GM19324 (cell line): ENCODE measurements around the gene SBF1.
"Not testable (repeated sequence)": the region's sequence is repeated elsewhere in the genome, so short reads cannot be mapped to it uniquely, and the experiment has no call there.

Source experiments
- ATAC-seq: cut with Tn5 transposase; IDR thresholded peaks from one replicate; pipeline ENCODE4 v1.9.1; 2021; ENCODE audit warnings: mild to moderate bottlenecking, moderate library complexity; ENCODE audit not compliant: unreplicated experiment, low FRiP score

Gene SBF1

GRCh38 chr22:50474710-50475651 lies at the start of gene SBF1:
TSS of gene SBF1 (minus strand) at chr22:50475035. CDS start at chr22:50474840, 195 bp downstream.
- ATAC-seq: peak; percentile 81

- no peak for ATAC-seq
Observed at GRCh38 chr22:50523806-50524675, 49.2 kb upstream of the SBF1 start.

- no peak for ATAC-seq
Observed at GRCh38 chr22:50523458-50523805, 48.6 kb upstream of the SBF1 start.

- ATAC-seq: no peak
Observed at GRCh38 chr22:50522806-50523438, 48.1 kb upstream of the SBF1 start.

GRCh38 chr22:50522208-50522805 lies 47.5 kb upstream of the SBF1 start:
- no peak for ATAC-seq

GRCh38 chr22:50521710-50522109 lies 46.9 kb upstream of the SBF1 start:
- no peak for ATAC-seq

GRCh38 chr22:50520826-50521453 lies 46.1 kb upstream of the SBF1 start:
- no peak for ATAC-seq

GRCh38 chr22:50520184-50520583 lies 45.3 kb upstream of the SBF1 start:
- not testable (repeated sequence) for ATAC-seq

- no peak for ATAC-seq
Observed at GRCh38 chr22:50519151-50519550, 44.3 kb upstream of the SBF1 start.

- ATAC-seq: no peak
Observed at GRCh38 chr22:50518606-50519005, 43.8 kb upstream of the SBF1 start.

- no peak for ATAC-seq
Observed at GRCh38 chr22:50517495-50518260, 42.8 kb upstream of the SBF1 start.

GRCh38 chr22:50516891-50517290 lies 42.1 kb upstream of the SBF1 start:
- no peak for ATAC-seq

- no peak for ATAC-seq
Observed at GRCh38 chr22:50516068-50516467, 41.2 kb upstream of the SBF1 start.

GRCh38 chr22:50513175-50513574 lies 38.3 kb upstream of the SBF1 start:
- ATAC-seq: no peak

GRCh38 chr22:50508897-50509296 lies 34.1 kb upstream of the SBF1 start:
- no peak for ATAC-seq

- ATAC-seq: peak; percentile 81
Observed at GRCh38 chr22:50507991-50508884, 33.4 kb upstream of the SBF1 start, which contains the start of gene NCAPH2. TSS of gene NCAPH2 (plus strand) at chr22:50508224. CDS start at chr22:50508338, 114 bp downstream.

GRCh38 chr22:50507421-50507990 lies 32.7 kb upstream of the SBF1 start, which contains the start of gene LMF2:
TSS of gene LMF2 (minus strand) at chr22:50507702. CDS start at chr22:50507675, 27 bp downstream.
- peak; percentile 55 for ATAC-seq
